Activated naive CD4-positive, alpha-beta T cell treated with anti-CD3 and anti-CD28 coated beads, Interleukin-2, amount 50 U/mL, for 16 hours (primary cell): ENCODE results near the gene SELENOM.
"Not testable (repeated sequence)": the region's sequence is repeated elsewhere in the genome, so short reads cannot be mapped to it uniquely, and the experiment has no call there.

Source experiments
- DNase-seq: peaks from one replicate; pipeline ENCODE4 v3.0.0-alpha.2; 2020

Gene SELENOM

DNA sequence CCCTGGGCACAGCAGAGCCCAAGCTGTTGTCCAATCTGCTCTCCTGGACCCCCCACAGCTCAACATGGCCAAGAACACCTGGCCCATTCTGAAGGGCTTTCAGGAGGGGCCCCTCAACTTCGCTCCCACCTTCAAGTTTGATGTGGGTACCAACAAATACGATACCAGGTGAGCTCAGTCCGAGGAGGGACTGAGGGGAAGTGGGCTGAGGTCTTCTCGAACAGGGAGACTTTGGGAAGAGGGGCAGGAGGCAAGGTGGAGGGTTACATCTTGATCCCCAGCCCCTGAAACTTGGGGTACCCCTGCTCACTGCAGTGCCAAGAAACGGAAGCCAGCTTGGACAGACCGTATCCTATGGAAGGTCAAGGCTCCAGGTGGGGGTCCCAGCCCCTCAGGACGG, 20.8 kb upstream of the SELENOM start:
- no peak for DNase-seq

DNA sequence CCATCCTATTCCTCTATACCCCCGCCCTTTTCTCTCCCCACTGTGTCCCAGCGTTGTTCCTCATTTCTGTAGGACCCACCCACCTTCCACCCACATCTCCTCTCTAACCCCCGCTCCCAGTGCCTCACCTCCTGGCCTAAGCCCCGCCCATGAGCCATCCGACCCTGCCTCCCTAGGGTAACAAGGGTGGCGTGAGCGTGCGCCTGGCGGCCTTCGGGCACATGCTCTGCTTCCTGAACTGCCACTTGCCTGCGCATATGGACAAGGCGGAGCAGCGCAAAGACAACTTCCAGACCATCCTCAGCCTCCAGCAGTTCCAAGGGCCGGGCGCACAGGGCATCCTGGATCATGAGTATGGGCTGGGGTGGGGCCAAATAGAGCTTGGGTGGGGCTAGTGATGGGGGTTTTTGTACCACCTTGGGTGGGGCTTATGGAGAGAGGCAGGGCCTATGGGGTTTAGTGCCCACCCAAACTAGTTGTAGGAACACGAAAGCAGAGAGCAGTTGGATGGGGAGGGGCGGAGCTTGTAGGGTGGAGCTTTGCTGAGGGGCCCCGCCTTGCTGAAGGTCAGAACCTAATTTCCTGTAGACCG, 19.9 kb upstream of the SELENOM start:
- DNase-seq = no peak

DNA sequence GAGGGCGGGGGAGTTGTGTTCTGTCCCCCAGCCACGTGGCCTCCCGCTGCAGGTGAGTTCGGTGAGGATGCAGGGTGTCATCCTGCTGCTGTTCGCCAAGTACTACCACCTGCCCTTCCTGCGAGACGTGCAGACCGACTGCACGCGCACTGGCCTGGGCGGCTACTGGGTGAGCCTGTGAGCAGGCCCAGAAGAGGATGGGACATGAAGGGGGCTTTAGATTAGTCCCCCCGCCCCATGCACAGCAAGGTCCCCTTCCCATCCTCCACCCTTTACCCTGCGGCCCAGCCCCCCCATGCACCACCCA, 19.5 kb upstream of the SELENOM start:
- no peak for DNase-seq

DNA sequence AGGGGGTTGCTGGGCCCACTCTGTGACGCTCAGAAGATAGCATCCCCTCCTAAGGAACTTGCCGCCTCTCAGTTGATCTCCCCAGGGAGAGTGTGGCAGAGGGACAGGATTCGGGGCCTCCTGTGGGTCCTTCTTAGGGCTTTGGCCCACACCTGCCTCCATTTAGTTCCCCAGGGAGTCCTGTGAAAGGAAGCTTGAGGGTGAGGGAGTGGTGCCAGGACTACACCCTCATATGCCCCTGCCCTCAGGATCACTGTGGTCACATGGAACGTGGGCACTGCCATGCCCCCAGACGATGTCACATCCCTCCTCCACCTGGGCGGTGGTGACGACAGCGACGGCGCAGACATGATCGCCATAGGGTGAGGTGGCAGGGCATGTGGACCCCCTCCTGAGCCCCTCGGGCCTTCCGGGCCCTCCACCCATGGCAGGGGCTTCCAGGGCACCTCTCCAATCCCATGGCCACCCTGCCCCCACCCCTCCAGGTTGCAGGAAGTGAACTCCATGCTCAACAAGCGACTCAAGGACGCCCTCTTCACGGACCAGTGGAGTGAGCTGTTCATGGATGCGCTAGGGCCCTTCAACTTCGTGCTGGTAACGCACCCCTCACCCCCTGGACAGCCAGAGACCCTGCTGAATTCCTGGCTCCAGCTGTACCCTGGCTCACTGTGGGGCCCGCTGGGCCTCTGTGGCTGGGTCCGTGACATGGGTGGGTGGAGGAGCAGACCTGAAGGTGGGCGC, 18.9 kb upstream of the SELENOM start:
- DNase-seq = no peak

DNA sequence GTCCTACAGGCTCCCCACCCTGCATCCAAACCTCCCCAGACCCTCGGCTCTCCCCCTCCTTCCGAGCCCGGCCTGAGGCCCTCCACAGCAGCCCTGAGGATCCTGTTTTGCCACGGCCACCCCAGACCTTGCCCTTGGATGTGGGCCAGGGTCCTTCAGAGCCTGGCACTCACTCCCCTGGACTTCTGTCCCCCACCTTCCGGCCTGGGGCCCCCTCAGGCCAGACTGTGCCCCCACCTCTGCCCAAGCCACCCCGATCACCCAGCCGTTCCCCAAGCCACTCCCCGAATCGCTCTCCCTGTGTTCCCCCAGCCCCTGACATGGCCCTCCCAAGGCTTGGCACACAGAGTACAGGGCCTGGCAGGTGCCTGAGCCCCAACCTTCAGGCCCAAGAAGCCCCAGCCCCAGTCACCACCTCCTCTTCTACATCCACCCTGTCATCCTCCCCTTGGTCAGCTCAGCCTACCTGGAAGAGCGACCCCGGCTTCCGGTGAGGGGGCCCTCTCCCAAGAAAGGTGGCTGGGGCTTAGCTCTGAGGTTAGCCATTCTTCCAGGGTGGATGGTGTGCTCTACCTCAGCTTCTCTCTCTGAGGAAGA, 18.3 kb upstream of the SELENOM start:
- DNase-seq = no peak

DNA sequence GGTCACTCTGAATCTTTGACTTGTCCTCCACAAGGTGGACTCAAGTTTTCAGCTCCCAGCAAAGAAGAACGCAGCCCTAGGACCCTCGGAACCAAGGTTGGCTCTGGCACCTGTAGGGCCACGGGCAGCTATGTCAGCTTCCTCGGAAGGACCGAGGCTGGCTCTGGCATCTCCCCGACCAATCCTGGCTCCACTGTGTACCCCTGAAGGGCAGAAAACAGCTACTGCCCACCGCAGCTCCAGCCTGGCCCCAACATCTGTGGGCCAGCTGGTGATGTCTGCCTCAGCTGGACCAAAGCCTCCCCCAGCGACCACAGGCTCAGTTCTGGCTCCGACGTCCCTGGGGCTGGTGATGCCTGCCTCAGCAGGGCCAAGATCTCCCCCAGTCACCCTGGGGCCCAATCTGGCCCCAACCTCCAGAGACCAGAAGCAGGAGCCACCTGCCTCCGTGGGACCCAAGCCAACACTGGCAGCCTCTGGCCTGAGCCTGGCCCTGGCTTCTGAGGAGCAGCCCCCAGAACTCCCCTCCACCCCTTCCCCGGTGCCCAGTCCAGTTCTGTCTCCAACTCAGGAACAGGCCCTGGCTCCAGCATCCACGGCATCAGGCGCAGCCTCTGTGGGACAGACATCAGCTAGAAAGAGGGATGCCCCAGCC, 17.6 kb upstream of the SELENOM start:
- DNase-seq = no peak

DNA sequence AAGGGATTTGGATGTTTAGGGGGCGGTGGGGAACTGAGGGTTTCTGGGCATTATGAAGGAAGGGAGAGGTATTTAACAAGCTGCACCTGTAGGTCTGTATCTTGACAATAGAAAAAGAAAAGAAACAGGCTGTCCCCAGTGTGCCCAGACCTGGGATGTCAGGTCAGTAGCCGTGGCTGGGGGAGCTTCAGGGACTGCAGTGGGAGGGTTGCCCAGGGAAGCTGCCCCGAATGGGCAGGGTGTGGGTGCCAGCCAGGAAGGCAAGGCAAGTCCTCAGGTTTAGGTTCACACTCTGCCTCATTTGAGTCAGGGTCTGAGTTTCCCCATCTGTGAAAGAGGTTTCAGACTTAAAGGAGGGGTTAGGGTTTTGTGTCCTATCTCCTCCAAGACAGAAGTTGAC, 16.9 kb upstream of the SELENOM start:
- no peak for DNase-seq

DNA sequence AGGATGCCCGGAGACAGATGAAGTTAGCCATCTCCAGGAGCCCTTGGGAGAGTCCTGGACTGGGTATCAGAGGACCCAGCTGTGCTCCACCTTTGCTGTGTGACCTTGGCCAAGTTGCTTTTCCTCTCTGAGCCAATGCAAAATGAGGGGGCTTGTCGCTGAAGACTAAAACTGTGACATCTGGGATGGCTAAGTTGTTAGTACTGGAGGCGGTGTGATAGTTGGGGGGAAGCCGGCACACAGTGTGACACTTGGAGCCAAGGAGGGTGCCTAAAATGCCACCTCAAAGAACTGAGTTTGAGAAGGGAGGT, 15.9 kb upstream of the SELENOM start:
- no peak for DNase-seq

DNA sequence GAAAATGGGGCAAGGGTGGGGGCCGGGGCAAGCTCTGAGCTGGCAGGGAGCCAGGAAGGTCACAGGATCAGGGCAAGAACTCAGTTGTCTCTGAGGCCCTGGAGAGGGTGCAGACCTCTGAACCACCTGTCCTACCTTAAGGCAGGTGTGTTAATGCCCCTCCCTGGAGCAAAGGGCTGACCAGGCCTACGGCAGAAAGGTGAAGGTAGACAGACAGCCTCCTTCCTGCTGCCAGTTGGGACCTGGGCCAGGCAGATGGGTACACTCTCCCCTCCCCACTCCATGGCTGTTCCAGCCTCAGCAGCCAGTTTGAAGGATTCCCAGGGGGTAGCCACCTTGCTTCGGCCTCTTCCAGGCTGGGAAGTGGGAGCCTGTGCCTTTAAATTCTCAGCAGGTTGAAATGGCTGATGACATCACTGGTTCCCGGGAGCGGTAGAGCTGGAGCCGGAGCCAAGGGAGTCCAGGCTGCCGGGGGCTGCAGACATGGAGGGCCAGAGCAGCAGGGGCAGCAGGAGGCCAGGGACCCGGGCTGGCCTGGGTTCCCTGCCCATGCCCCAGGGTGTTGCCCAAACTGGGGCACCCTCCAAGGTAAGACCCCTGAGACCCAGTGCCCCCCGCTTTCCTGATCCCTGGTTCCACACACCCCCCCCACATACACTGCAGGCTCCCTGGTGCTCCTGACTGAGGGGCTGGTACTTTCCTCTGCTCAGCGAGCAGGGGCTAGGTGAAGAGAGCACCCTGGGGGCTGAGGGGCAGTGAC, 15.3 kb upstream of the SELENOM start, which contains the start of gene INPP5J:
Gene INPP5J (plus strand): TSS at position 435 of the 760 bp plus-strand sequence. CDS start 49 bp downstream, at position 484.
- DNase-seq = no peak

DNA sequence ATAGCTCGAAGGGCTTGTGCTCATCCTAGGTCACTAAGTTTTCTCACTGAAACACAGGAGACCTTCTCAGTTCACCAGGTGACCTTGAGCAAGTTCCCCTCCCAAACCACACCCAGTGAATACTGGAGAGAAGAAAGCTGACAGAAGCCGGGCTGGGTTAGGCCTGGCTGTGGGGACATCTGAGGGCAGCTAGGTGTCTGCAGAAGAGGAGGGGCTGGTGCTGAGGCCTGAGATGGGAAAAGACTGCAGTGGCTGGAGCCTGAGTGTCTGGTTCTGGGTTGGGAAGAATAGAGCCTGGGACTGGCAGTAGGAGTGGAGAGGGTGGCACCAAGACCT, 14.8 kb upstream of the SELENOM start:
- no peak for DNase-seq

DNA sequence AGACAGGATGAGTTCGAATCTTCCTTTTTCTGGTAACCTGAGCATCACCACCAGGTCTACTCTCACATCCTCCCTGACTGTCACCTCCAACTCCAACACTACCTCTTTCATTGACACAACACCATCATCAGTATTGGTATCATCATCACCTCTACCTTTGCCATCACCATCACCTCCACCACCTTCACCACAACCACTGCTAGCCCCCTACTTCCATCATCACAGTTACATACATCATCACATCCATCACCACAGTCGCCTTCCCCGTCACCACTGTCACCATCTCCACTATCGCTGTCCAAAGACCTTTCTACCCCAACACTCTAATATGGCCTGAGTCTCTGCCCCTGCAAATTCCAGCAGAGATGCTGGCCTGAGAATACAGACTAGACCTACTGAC, 14.0 kb upstream of the SELENOM start:
- no peak for DNase-seq

DNA sequence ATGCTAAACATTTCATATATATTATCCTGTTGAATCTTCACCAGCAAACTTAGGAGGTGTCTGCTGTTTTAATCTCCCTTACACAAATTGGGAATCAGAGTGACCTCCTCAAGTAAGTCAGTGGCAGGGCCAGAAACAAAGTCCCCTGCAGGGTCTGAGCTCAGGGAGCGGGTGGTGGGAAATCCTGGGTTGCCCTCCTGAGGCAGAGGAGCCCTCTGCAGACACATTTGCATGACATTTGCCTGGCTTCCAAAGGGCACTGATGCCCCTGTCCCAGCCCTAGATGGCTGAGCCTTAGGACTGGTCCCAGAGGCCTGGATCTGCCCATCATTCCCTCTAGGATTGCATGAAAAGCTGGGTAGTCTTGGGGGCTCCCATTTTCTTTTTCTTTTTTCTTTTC, 13.3 kb upstream of the SELENOM start:
- no peak for DNase-seq

DNA sequence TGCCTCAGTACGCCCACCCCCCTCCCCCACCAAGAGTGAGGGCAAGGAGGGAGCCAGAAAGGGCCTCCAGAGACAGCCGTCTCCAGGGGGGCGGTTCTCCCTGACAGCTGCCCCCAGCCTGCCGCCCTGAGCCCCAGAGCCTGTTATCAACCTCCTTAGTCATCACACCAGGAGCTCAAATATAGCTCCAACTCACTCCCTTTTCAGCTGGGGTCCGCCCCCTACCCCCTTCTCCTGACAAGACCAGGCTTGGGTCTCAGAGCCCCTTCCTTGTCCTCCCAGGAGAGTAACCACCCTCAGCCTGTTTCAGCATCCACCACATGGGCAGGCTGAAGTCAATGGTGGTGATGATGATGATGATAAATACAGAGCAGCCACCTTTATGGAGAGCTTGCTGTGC, 12.9 kb upstream of the SELENOM start:
- no peak for DNase-seq

DNA sequence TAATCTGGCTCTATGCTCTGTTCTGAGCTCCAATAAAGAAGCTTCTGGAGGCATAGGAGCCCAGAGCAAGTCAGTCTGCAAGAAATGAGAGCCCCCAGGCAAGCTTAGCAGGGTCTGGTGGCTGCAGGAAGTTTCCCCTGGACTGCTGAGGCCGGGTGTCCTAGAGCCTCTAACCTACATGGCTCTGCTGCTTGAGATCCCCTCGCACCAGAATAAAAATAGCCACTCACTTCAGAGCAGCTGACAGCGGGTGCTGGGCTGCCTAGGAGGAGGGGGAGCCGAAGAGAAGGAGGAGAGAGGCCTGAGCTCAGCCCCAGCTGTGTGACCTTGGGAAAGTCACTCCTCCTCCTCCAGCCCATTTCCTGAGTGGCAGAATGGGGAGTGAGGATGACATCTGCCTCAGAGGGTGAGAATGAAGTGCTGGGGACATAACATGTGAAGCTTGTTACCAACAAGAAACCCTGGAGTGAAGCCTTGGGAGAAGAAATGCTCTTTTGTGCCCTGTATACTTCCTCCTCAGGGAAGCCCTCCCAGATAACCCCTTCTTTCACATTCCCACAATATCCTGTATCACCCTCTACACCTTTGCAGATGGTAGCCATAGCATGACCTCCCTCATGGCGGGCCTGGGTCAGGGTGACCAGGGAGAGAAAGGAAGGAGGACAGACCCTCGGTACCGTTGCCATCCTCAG, 11.8 kb upstream of the SELENOM start:
- no peak for DNase-seq

DNA sequence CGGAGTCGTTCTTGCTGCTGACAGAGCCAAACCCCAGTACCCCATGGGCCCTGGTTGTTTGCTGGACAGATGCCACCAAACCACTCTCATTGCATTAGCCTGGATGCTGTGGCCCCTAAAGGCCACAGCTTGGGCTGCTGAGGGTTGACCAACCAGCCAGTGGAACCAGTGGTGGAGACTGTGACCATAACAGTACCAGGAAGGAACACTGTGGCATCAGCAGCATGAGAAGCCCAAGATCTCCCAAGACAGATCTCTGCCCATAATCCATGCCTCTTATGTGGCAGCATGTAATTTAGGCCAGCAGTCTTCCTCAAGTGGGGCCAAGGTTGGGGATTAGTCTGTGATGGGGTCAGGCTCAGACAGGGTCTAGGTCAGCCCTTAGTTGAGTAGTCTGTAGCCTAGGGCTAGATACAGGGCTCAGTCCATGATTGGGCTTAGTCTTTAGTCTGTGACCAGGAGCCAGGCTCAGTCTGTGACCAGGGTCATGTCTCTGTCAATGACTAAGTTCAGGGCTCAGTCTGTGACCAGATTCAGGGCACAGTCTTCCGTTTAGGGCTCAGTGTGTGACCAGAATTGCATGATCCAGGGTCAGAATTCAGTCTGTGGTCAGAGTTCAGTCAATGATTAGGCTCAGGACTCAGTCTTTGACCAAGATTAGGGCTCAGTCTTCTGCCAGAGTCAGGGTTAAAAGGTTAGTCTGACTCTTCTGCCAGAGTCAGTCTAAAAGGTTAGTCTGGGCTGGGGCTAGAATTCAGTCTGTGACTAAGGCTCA, 10.9 kb upstream of the SELENOM start:
- no peak for DNase-seq

DNA sequence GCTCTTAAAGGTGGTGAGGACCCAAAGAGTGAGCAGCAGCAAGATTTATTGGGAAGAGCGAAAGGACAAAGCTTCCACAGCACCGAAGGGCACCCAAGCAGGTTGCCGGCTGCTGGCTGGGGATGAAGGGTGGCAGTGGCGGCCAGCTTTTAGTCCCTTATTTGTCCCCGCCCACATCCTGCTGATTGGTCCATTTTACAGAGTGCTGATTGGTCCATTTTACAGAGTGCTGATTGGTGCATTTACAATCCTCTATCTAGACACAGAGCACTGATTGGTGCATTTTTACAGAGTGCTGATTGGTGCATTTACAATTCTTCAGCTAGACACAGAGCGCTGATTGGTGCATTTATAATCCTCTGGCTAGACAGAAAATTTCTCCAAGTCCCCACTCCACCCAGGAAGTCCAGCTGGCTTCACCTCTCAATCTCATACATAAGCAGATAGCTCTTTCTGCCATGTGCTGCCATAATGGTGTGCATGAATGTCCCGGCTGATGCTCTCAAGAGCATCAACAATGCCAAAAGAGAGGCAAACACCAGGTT, 5.3 kb upstream of the SELENOM start:
- DNase-seq = not testable (repeated sequence)

DNA sequence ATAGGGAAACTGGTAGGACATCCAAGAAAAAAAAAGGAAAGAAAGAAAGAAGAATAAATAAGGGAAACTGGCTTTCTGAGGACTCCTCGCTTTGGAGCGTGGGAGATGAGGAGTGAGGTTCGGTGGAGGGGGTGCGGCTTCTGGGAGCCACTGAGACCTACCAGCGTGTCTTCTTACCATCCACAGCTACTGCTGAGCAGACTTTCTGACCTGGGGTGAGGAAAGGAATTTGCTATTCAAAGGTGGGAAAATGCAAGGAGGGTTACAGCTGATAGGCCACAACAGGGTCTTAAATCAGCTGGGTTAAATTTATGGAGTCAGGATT, 488 bp upstream of the SELENOM start:
- DNase-seq = no peak

DNA sequence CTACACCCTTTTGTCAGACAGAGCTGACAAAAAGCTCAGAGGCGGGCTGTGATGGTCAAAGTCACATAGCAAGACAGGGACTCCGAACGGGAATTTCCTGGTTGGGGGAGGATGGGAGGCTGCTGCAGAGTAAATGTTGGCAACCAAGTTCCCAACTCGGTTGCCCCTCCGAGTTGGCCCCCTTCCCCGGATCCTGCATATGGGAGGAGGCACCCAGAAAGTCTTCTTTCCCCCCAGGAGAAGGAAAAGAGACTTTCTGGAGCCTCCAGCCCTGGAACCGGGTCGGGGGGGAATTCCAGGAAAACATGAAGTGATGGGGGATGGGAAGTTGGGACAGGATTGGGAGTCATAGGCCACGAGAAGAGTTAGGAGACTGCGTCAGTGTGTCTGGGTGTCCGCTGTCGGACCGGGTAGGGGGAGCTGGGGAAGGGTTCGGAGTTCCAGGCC, 614 bp downstream of the SELENOM start:
- no peak for DNase-seq

DNA sequence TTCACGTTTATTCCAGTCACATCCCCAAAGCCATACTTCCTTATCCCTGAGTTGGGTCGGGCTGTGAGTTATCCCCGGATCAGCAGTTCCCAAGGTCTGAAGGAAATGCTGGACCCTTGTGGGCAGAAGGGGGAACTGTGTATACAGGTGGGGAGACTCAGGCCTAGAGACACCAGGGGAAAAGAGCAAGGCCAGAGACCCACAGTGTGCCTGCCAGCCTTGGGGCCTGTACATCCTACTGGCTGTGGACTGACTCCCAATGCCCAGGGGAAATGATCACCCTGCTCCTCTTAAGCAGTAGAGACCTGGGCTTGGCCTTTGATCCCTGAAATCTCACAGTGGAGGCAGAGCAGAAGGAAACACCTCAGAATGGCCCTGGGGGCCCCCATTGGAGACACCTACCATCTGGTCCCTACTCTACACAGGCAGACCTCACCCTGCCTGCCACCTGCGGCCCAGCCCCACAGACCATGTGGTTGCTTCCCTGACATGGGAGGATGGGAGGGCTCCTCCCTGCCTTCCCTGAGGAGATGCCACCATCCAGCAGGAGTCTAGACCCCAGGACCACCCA, 1.3 kb downstream of the SELENOM start:
- no peak for DNase-seq

DNA sequence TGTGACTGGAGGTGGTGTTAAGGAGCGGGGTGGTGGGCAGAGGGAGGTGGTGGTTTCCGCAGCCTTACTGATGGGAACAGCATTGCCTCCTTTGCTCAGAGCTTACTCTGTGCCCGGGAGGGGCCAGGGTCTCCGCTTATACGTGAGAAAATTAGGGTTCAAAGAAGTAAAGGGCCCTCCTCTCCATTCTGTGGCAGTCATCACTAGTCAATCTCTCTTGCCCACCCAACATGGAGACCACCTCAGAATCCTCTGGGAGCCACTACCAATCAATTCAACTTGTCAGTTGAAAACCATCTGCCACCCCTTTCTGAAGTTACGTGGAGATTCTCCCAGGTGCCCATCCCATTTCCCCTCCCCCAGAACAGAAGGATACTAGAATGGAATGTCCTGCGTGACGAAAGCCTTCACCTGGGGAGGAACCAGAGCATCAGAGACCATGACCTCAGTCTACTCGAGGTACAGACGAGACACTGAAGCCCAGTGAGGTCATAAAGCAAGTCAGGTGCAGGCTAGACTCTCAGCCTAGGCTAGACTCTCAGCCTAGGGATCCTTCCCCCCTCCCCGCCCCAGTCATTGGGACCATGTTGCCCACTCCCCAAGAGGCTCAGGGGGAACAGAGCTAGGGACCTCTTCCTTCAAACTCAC, 2.0 kb downstream of the SELENOM start:
- no peak for DNase-seq

DNA sequence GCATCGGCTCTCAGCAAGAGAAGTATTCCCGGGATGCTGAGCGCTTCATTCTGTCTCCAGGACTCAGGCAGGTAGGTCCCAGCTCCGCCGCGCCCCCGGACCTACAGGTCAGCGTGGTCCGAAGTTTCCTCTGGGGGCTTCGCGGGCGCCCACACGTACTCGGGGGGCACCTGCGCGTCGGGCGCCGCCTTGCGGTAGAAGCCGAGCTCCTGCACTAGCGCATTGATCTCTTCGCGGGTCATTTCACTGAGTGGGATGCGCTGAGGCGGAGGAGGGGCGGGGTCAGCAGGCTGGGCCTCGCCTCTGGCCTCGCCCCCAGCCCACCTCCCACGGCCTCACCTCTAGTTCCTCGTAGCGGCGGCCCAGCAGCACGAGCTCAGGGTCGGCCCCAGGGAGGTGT, 2.5 kb downstream of the SELENOM start:
- DNase-seq = no peak
